ENCODE data around the gene ACLY.

Gene ACLY

DNA sequence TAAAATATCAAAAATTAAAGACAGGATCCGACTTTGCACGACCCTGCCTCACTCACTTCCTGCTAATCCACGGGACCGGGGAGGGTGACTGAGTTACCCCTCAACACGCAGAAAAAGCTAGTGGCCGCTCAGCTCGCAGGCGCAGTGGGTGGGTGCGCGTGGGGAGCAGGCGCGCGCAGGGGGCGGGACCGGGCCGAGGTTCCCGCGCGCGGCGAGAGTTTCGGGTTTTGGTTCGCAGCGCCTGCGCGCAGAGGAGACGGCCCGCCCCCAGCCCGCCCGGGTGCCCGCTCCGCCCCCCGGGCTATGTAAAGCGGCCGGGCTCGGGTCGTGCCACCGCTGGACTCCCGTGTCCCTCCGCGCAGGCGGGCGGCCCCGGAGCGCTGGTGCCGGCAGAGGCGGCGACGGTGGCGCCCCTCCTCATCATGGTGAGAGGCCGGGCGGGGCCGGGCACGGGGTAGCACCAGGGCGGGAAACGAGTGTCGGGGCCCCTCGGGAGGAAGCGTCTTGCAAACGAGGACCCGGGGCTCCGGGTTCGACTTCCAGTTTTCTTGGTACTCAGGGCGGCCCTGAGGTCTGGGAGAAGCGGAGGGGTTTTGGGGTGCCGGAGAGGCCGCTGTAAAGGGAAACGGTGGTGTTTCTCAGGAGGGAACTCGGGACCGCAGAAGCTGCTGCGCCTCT lies 47.9 kb upstream of the ACLY start, which contains the start of gene CNP (continued):
- TF ChIP-seq ZNF280C (tag by site-specific recombination; IDR thresholded peaks at IDR 0.05) (no peak), ZNF785 (tag by site-specific recombination; IDR thresholded peaks at IDR 0.05) (no peak), ZNF184 (tag by site-specific recombination; IDR thresholded peaks at IDR 0.05) (no peak; the same call in 1 of the 2 replicates), ZNF580 (tag by site-specific recombination; IDR thresholded peaks at IDR 0.05) (no peak), ZNF670 (tag by site-specific recombination; IDR thresholded peaks at IDR 0.05; ENCODE audit: low read depth) (no peak), ZNF488 (tag by site-specific recombination; IDR thresholded peaks at IDR 0.05) (no peak), ZNF248 (tag by site-specific recombination; IDR thresholded peaks at IDR 0.05) (no peak), ZBTB20 (tag by site-specific recombination; IDR thresholded peaks at IDR 0.05) (peak; percentile 88; the same call in 1 of the 2 replicates), ZNF391 (tag by site-specific recombination; IDR thresholded peaks at IDR 0.05; ENCODE audit: borderline replicate concordance, low read depth) (no peak), ZNF600 (tag by site-specific recombination; IDR thresholded peaks at IDR 0.05) (no peak), CTCF (tag by site-specific recombination; IDR thresholded peaks at IDR 0.05) (no peak), HOXD13 (CRISPR knock-in tag; IDR thresholded peaks at IDR 0.05; ENCODE audit: borderline replicate concordance) (no peak), ZXDB (tag by site-specific recombination; IDR thresholded peaks at IDR 0.05) (no peak), YY1 (tag by site-specific recombination; IDR thresholded peaks at IDR 0.05) (peak; percentile 31; the same call in 1 of the 2 replicates), ZNF529 (tag by site-specific recombination; IDR thresholded peaks at IDR 0.05; ENCODE audit: insufficient replicate concordance) (no peak), ZNF561 (tag by site-specific recombination; IDR thresholded peaks at IDR 0.05; ENCODE audit: borderline replicate concordance) (peak; percentile 61; the same call in 1 of the 2 replicates), ZNF837 (tag by site-specific recombination; IDR thresholded peaks at IDR 0.05) (no peak), OSR2 (tag by site-specific recombination; IDR thresholded peaks at IDR 0.05) (no peak), ZBTB21 (tag by site-specific recombination; IDR thresholded peaks at IDR 0.05) (no peak), ZNF521 (tag by site-specific recombination; IDR thresholded peaks at IDR 0.05) (no peak), ZBTB17 (tag by site-specific recombination; IDR thresholded peaks at IDR 0.05) (no peak), ZNF510 (tag by site-specific recombination; IDR thresholded peaks at IDR 0.05; ENCODE audit: insufficient replicate concordance) (no peak), KLF10 (tag by site-specific recombination; IDR thresholded peaks at IDR 0.05) (peak; percentile 91), ZBTB1 (tag by site-specific recombination; IDR thresholded peaks at IDR 0.05) (no peak), ZNF549 (tag by site-specific recombination; IDR thresholded peaks at IDR 0.05) (no peak), SETDB1 (IDR thresholded peaks at IDR 0.05; ENCODE audit: insufficient read length, low read length) (no peak)
- TF ChIP-seq, protein P1, sequence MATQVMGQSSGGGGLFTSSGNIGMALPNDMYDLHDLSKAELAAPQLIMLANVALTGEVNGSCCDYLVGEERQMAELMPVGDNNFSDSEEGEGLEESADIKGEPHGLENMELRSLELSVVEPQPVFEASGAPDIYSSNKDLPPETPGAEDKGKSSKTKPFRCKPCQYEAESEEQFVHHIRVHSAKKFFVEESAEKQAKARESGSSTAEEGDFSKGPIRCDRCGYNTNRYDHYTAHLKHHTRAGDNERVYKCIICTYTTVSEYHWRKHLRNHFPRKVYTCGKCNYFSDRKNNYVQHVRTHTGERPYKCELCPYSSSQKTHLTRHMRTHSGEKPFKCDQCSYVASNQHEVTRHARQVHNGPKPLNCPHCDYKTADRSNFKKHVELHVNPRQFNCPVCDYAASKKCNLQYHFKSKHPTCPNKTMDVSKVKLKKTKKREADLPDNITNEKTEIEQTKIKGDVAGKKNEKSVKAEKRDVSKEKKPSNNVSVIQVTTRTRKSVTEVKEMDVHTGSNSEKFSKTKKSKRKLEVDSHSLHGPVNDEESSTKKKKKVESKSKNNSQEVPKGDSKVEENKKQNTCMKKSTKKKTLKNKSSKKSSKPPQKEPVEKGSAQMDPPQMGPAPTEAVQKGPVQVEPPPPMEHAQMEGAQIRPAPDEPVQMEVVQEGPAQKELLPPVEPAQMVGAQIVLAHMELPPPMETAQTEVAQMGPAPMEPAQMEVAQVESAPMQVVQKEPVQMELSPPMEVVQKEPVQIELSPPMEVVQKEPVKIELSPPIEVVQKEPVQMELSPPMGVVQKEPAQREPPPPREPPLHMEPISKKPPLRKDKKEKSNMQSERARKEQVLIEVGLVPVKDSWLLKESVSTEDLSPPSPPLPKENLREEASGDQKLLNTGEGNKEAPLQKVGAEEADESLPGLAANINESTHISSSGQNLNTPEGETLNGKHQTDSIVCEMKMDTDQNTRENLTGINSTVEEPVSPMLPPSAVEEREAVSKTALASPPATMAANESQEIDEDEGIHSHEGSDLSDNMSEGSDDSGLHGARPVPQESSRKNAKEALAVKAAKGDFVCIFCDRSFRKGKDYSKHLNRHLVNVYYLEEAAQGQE (tag by site-specific recombination; IDR thresholded peaks at IDR 0.05), result no peak
- TF ChIP-seq, protein P2, sequence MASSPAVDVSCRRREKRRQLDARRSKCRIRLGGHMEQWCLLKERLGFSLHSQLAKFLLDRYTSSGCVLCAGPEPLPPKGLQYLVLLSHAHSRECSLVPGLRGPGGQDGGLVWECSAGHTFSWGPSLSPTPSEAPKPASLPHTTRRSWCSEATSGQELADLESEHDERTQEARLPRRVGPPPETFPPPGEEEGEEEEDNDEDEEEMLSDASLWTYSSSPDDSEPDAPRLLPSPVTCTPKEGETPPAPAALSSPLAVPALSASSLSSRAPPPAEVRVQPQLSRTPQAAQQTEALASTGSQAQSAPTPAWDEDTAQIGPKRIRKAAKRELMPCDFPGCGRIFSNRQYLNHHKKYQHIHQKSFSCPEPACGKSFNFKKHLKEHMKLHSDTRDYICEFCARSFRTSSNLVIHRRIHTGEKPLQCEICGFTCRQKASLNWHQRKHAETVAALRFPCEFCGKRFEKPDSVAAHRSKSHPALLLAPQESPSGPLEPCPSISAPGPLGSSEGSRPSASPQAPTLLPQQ (tag by site-specific recombination; IDR thresholded peaks at IDR 0.05), result peak; percentile 75; the same call in 1 of the 2 replicates
- TF ChIP-seq, protein P3, sequence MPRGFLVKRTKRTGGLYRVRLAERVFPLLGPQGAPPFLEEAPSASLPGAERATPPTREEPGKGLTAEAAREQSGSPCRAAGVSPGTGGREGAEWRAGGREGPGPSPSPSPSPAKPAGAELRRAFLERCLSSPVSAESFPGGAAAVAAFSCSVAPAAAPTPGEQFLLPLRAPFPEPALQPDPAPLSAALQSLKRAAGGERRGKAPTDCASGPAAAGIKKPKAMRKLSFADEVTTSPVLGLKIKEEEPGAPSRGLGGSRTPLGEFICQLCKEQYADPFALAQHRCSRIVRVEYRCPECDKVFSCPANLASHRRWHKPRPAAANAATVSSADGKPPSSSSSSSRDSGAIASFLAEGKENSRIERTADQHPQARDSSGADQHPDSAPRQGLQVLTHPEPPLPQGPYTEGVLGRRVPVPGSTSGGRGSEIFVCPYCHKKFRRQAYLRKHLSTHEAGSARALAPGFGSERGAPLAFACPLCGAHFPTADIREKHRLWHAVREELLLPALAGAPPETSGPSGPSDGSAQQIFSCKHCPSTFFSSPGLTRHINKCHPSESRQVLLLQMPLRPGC (tag by site-specific recombination; IDR thresholded peaks at IDR 0.05), result no peak

Data from HEK293 (cell line).